H1 (cell line): Measurements from ENCODE around the gene PALM. TPM values are rescaled to one million over a fixed set of nuclear protein-coding genes. Genes with fewer than 3 reads are reported as not detected.

ENCODE experiments used
- CTCF ChIA-PET: fragments of 300-600 bp; sonication (Branson Sonifier 250); formaldehyde crosslinking; loops from one replicate; lab custom pipeline; 2021; ENCODE audit not compliant: partially characterized antibody; lab: Charles Lee
- POLR2A ChIA-PET: fragments of 300-600 bp; sonication (Branson Sonifier 250); formaldehyde crosslinking; loops from one replicate; lab custom pipeline; 2021; ENCODE audit warnings: inconsistent platforms; ENCODE audit not compliant: partially characterized antibody; lab: Charles Lee
- DNase-seq, 2 experiments: peaks; one replicate each; pipeline versions ENCODE4 v3.0.0 to v3.0.0-alpha.2; 2010 to 2022; ENCODE audit warnings: low spot score in 2 of 2, low read depth in 1 of 2, mixed read lengths in 1 of 2
- FAIRE-seq: peaks from 2 replicates; lab custom pipeline; 2011; peaks lifted over from hg19 to GRCh38; lab: Jason Lieb, UNC
- H2AFZ ChIP-seq: 2 replicates; pipeline ENCODE4 v1.8.1; 2012; ENCODE audit warnings: low read length, inconsistent platforms
- H2AK5ac ChIP-seq: 2 replicates; pipeline ENCODE4 v1.6.1; 2013; ENCODE audit warnings: low read depth, low read length
- H2BK120ac ChIP-seq: replicated peaks from 2 replicates; pipeline ENCODE3; 2013; ENCODE audit warnings: low read depth, low read length, inconsistent platforms
- H2BK12ac ChIP-seq: 2 replicates; pipeline ENCODE4 v1.6.1; 2013; ENCODE audit warnings: low read depth, low read length
- H2BK15ac ChIP-seq: 2 replicates; pipeline ENCODE4 v1.6.1; 2013; ENCODE audit warnings: low read length
- H2BK20ac ChIP-seq: 2 replicates; pipeline ENCODE4 v1.6.1; 2013; ENCODE audit warnings: low read length
- H2BK5ac ChIP-seq: 2 replicates; pipeline ENCODE4 v1.6.1; 2013; ENCODE audit warnings: low read depth, low read length
- H3K14ac ChIP-seq: 2 replicates; pipeline ENCODE4 v1.6.1; 2013; ENCODE audit warnings: inconsistent platforms; ENCODE audit not compliant: insufficient read length
- H3K18ac ChIP-seq: 2 replicates; pipeline ENCODE4 v1.6.1; 2013; ENCODE audit warnings: low read length; ENCODE audit errors: extremely low read depth
- H3K23ac ChIP-seq: 2 replicates; pipeline ENCODE4 v1.6.1; 2013; ENCODE audit warnings: inconsistent platforms; ENCODE audit not compliant: insufficient read length
- H3K23me2 ChIP-seq: 2 replicates; pipeline ENCODE4 v1.6.1; 2013; ENCODE audit warnings: low read depth, low read length
- H3K27ac ChIP-seq: 2 replicates; pipeline ENCODE4 v1.6.1; 2011; ENCODE audit warnings: low read depth, low read length, inconsistent platforms
- H3K27me3 ChIP-seq, 4 experiments: replicated peaks in 1 of 4; 1 replicate in 1 of 4; 2 replicates in 3 of 4; pipeline versions ENCODE4 v1.6.1 to v1.8.1; 2011 to 2013; ENCODE audit warnings: low read length in 3 of 4, mild to moderate bottlenecking in 3 of 4, inconsistent platforms in 2 of 4, mixed read lengths in 2 of 4, moderate library complexity in 1 of 4; ENCODE audit not compliant: control insufficient read depth in 3 of 4, insufficient read depth in 3 of 4; ENCODE audit errors: extremely low read depth in 1 of 4
- H3K36me3 ChIP-seq, 4 experiments: 2 replicates each; pipeline versions ENCODE4 v1.6.1 to v1.8.1; 2011 to 2013; ENCODE audit warnings: mild to moderate bottlenecking in 4 of 4, low read length in 3 of 4, moderate library complexity in 2 of 4, control low read depth in 1 of 4, inconsistent platforms in 1 of 4; ENCODE audit not compliant: insufficient read depth in 4 of 4, control insufficient read depth in 2 of 4
- H3K4ac ChIP-seq: replicated peaks from 2 replicates; pipeline ENCODE3; 2013; ENCODE audit warnings: low read length, low read depth, mixed read lengths, inconsistent platforms; ENCODE audit not compliant: insufficient read length
- H3K4me1 ChIP-seq, 4 experiments: replicated peaks in 1 of 4; 1 replicate in 1 of 4; 2 replicates in 3 of 4; pipeline versions ENCODE4 v1.6.1 to v1.8.1; 2011 to 2013; ENCODE audit warnings: low read length in 3 of 4, inconsistent platforms in 2 of 4, mixed read lengths in 1 of 4; ENCODE audit not compliant: insufficient read depth in 4 of 4, control insufficient read depth in 3 of 4
- H3K4me2 ChIP-seq, 2 experiments: 2 replicates each; pipeline versions ENCODE4 v1.6.1 to v1.8.1; 2011 to 2013; ENCODE audit warnings: low read depth in 2 of 2, low read length in 2 of 2, control low read depth in 1 of 2, inconsistent platforms in 1 of 2, mild to moderate bottlenecking in 1 of 2; ENCODE audit not compliant: insufficient read depth in 1 of 2
- H3K4me3 ChIP-seq, 4 experiments: fragments of 200-600, 300-600 bp in 1 of 4; sonication (generic), shearing (Covaris generic), sonication (Bioruptor Twin) in 1 of 4; 2 replicates each; pipeline versions ENCODE4 v1.5.1 to v1.8.1; 2011 to 2016; ENCODE audit warnings: low read length in 4 of 4, low read depth in 3 of 4, control low read depth in 2 of 4, inconsistent platforms in 2 of 4, mild to moderate bottlenecking in 2 of 4, mixed read lengths in 1 of 4, moderate library complexity in 1 of 4; ENCODE audit not compliant: insufficient read depth in 2 of 4; ENCODE audit errors: extremely low read depth in 1 of 4
- H3K56ac ChIP-seq: replicated peaks from 2 replicates; pipeline ENCODE3; 2013; ENCODE audit warnings: low read depth, mild to moderate bottlenecking, mixed read lengths, low read length, inconsistent platforms; ENCODE audit not compliant: insufficient read length
- H3K79me1 ChIP-seq: 2 replicates; pipeline ENCODE4 v1.6.1; 2013; ENCODE audit warnings: low read depth, low read length, control low read depth
- H3K79me2 ChIP-seq, 2 experiments: 2 replicates each; pipeline versions ENCODE4 v1.6.1 to v1.8.1; 2012 to 2013; ENCODE audit warnings: low read length in 2 of 2, mild to moderate bottlenecking in 2 of 2, inconsistent platforms in 1 of 2; ENCODE audit not compliant: insufficient read depth in 2 of 2, control insufficient read depth in 1 of 2
- H3K9ac ChIP-seq, 4 experiments: replicated peaks in 1 of 4; 1 replicate in 1 of 4; 2 replicates in 3 of 4; pipeline versions ENCODE4 v1.6.1 to v1.8.1; 2011 to 2013; ENCODE audit warnings: low read depth in 3 of 4, low read length in 3 of 4, control low read depth in 2 of 4, mild to moderate bottlenecking in 2 of 4, moderate library complexity in 2 of 4, inconsistent platforms in 1 of 4; ENCODE audit errors: extremely low read depth in 1 of 4
- H3K9me3 ChIP-seq, 2 experiments: 2 replicates each; pipeline versions ENCODE4 v1.6.1 to v1.8.1; 2012 to 2013; ENCODE audit warnings: mild to moderate bottlenecking in 2 of 2, moderate library complexity in 2 of 2, control low read depth in 1 of 2, inconsistent platforms in 1 of 2, low read depth in 1 of 2, low read length in 1 of 2, mixed read lengths in 1 of 2; ENCODE audit not compliant: insufficient read depth in 2 of 2
- H4K20me1 ChIP-seq, 2 experiments: replicated peaks in 1 of 2; 2 replicates each; pipeline versions ENCODE3 to v1.8.1; 2011 to 2013; ENCODE audit warnings: inconsistent platforms in 2 of 2, low read length in 2 of 2, mild to moderate bottlenecking in 1 of 2; ENCODE audit not compliant: insufficient read depth in 2 of 2, control insufficient read depth in 1 of 2
- H4K5ac ChIP-seq: 2 replicates; pipeline ENCODE4 v1.6.1; 2013; ENCODE audit warnings: low read length, low read depth, mixed read lengths, inconsistent platforms; ENCODE audit not compliant: insufficient read length
- H4K8ac ChIP-seq: 2 replicates; pipeline ENCODE4 v1.8.0; 2013; ENCODE audit warnings: mild to moderate bottlenecking, moderate library complexity, low read length, inconsistent platforms; ENCODE audit not compliant: insufficient read depth; ENCODE audit errors: extremely low read depth
- H4K91ac ChIP-seq: replicated peaks from 2 replicates; pipeline ENCODE3; 2013; ENCODE audit warnings: low read length, mixed read lengths, inconsistent platforms; ENCODE audit not compliant: insufficient read length
- CTCF ChIP-seq, 3 experiments: IDR thresholded peaks; 1 replicate in 2 of 3; 2 replicates in 1 of 3; pipeline versions ENCODE4 v1.5.1 to v1.6.1; 2011; ENCODE audit warnings: low read length in 3 of 3, mild to moderate bottlenecking in 3 of 3, inconsistent platforms in 2 of 3, low read depth in 1 of 3, moderate library complexity in 1 of 3; ENCODE audit not compliant: insufficient read depth in 1 of 3; ENCODE audit errors: control extremely low read depth in 1 of 3
- GABPA ChIP-seq: IDR thresholded peaks from 2 replicates; pipeline ENCODE4 v1.6.1; 2011; ENCODE audit warnings: mild to moderate bottlenecking, low read length, moderate library complexity, borderline replicate concordance; ENCODE audit not compliant: insufficient read depth
- SIRT6 ChIP-seq: IDR thresholded peaks from one replicate; pipeline ENCODE4 v1.7.1; 2012; ENCODE audit warnings: low read length, inconsistent platforms
- WGBS, 2 experiments: shearing (Covaris generic) in 1 of 2; methylation state at CpG; one replicate each; pipeline versions ENCODE4 v1.1.6 to v1.1.7; 2013 to 2015; ENCODE audit warnings: low lambda C conversion rate in 2 of 2, mixed read lengths in 2 of 2, inconsistent platforms in 1 of 2, low coverage in 1 of 2, missing lambda C conversion rate in 1 of 2; ENCODE audit not compliant: insufficient replicate concordance in 2 of 2, insufficient coverage in 1 of 2, insufficient read length in 1 of 2; ENCODE audit errors: extremely low coverage in 1 of 2, missing lambda C conversion rate in 1 of 2; 5-methylcytosine and 5-hydroxymethylcytosine counted together
- polyA plus RNA-seq, 7 experiments: library from polyadenylated mRNA; depleted of rRNA in 3 of 7; stranded (reverse) in 5 of 7; unstranded in 2 of 7; fragments of >200 nt in 5 of 7; fragments of 200-250 nt in 2 of 7; gene quantifications; 1 replicate in 5 of 7; 2 replicates in 1 of 7; 4 replicates in 1 of 7; pipeline versions ENCODE4 v1.2.1 to v1.2.3, GENCODE V29; 2011 to 2013; ENCODE audit warnings: missing spikeins in 2 of 7, mixed read lengths in 2 of 7
- total RNA-seq: library from RNA; stranded (reverse); fragmentation: NEBNext Ultra II Directional; extraction: Animal tissue kit (Norgen Biotek cat#: 25700); gene quantifications from 2 replicates; pipeline ENCODE4 v1.2.1, GENCODE V29; 2021
- TF ChIP-seq, protein P1 (sequence below): IDR thresholded peaks from 2 replicates; pipeline ENCODE4 v1.6.1; 2011; ENCODE audit warnings: low read length, improper control_type of control experiment

The PALM gene
- total and polyA plus RNA-seq, 2 of the 8 experiments (the other 6 are each of a cell fraction or from before 2014, with no cell fraction given): 5.7 to 16.5 TPM

- Histone ChIP-seq H3K4ac (no peak overlapping the region), H3K79me1 (no peaks in the 10 kb centered on the region; the same call in none of the 2 replicates), H3K79me2 (no peaks in the 10 kb centered on the region), H2BK120ac (no peak overlapping the region), H3K18ac (0 out of 2 replicates have a peak overlapping the region, but pooled peaks have one; percentile 32), H3K9ac (no peak overlapping the region), H3K36me3 (no peaks in the 10 kb centered on the region), H3K23me2 (no peaks in the 10 kb centered on the region), H3K4me2 (no peak overlapping the region), H2AFZ (no peak overlapping the region), H2BK20ac (no peak overlapping the region), H3K27me3 (peaks cover 0 to 2% (median 0%) of the 10 kb centered on the region in 4 experiments; a peak in 2 of 7 replicates), H2BK15ac (no peak overlapping the region), H3K4me1 (peaks cover 0 to 8% (median 5%) of the 10 kb centered on the region in 4 experiments; a peak in 4 of 7 replicates), H4K5ac (no peak overlapping the region), H4K91ac (peak overlapping the region; percentile 25), H2BK12ac (0 out of 2 replicates have a peak overlapping the region, but pooled peaks have one; percentile 14), H2BK5ac (peak overlapping the region; percentile 63; the same call in 1 of the 2 replicates), H4K8ac (0 out of 2 replicates have a peak overlapping the region, but pooled peaks have one; percentile 29), H3K56ac (no peak overlapping the region), H3K9me3 (peaks cover 4 to 6% of the 10 kb centered on the region in 2 experiments; a peak in 2 of 4 replicates), H4K20me1 (peaks cover 0 to 3% of the 10 kb centered on the region in 2 experiments), H3K27ac (no peak overlapping the region), H2AK5ac (no peak overlapping the region; the same call in 1 of the 2 replicates), H3K4me3 (no peak overlapping the region; a peak in 2 of 8 replicates), H3K23ac (no peak overlapping the region), H3K14ac (no peak overlapping the region)
- FAIRE-seq: no peak
- WGBS, 2 experiments: 77% methylated on average over 19 of the region's 23 CpGs; no CpG with 5 or more reads in 1 of the 2 experiments
- DNase-seq: peak in 1 of 2 experiments; percentile 60
- TF ChIP-seq CTCF (IDR thresholded peaks at IDR 0.05; ENCODE audit: control extremely low read depth in 1 of 3, insufficient read depth in 1 of 3, low read depth in 1 of 3, low read length in 3 of 3) (no peak), GABPA (0 out of 2 replicates have a peak, but pooled peaks have one; percentile 8), SIRT6 (no peak)
- TF ChIP-seq, protein P1, sequence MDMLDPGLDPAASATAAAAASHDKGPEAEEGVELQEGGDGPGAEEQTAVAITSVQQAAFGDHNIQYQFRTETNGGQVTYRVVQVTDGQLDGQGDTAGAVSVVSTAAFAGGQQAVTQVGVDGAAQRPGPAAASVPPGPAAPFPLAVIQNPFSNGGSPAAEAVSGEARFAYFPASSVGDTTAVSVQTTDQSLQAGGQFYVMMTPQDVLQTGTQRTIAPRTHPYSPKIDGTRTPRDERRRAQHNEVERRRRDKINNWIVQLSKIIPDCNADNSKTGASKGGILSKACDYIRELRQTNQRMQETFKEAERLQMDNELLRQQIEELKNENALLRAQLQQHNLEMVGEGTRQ: no peak
- ChIA-PET POLR2A (interaction anchor here (0.8 to 1.2 kb wide), 2 partner anchors 10 to 49 kb away, joined by 3 to 4 read pairs; no protein-coding TSS in a partner anchor), CTCF (interaction anchor here (0.9 to 1.5 kb wide), 3 partner anchors 11 to 200 kb away, joined by 3 to 4 read pairs (median 4); no protein-coding TSS in a partner anchor)
Observed at GRCh38 chr19:718251-718951, 9.7 kb downstream of the PALM start.
